IPS-NIHi11 (cell line): ENCODE data around the gene DTYMK.
"Not testable (repeated sequence)": the region's sequence is repeated elsewhere in the genome, so short reads cannot be mapped to it uniquely, and the experiment has no call there.

ENCODE experiments used
- DNase-seq: peaks from one replicate; pipeline ENCODE4 v3.0.0; 2012; ENCODE audit warnings: mixed read lengths, low spot score

DTYMK gene

DNA sequence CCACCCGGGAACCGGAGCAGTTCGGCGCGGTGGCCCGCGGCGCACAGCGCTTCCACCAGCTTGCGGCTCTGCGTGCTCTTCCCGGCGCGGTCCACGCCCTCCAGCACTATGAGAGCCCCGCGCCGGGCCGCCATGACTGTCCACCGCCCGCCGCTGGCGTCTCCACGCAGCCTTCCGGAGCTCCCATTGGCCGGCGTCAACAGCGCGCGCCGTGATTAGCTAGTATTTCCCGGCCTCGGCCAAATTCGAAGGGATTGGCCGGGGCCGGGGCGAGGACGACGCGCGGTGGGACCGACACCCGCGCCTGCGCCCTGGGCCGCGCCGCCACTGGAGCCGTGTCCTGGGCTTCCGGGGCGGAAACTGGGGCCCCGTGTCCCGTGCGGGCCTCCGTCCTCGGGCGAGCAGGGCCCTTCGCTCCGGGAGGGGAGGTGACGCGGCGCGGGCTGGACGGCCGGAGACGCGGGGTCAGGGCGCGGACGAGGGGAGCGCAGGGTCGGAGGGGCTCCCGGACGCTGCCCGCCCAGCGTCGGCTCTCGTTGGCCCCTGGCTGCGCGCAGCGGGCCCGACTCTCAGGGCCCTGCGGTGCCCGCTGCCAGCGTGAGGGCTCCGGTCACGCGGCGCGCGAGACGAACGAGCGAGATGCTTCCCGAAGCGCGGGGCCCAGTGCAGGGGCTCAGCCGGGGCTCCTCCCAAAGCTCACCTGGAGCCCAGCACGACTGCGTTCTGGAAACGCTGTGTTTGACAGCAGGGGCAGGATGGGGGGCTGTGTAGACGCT, at the start of gene DTYMK:
DTYMK (minus strand) TSS at position 166 of the 776 bp plus-strand sequence; CDS start at position 134, 32 bp downstream.
- DNase-seq, result peak; percentile 100

DNA sequence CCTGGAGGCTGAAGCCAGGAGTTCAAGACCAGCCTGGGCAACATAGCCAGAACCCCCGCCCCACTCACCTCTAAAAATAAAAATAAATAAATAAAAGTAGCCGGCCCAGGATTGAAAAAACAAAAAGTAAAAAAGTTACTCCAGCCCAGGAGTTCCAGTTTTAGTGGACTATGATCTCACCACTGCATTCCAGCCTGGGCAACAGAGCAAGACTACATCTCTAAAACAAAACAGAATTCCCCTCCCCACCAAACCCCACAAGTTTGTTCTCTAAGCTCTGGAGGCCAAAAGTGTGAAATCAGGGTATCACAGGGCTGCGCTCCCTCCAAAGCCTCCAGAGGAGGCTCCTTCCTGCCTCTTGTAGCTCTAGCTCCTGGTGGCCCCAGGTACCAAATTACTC, 49.5 kb upstream of the DTYMK start:
- no peak for DNase-seq

- DNase-seq, result peak; percentile 98
These were observed 48.0 kb upstream of the DTYMK start, which contains the start of gene D2HGDH for GRCh38 chr2:241734467-241735208. D2HGDH (plus strand) TSS chr2:241734630; CDS start chr2:241735225, 595 bp downstream.

- no peak for DNase-seq
These were observed 47.5 kb upstream of the DTYMK start for GRCh38 chr2:241734208-241734466.

DNA sequence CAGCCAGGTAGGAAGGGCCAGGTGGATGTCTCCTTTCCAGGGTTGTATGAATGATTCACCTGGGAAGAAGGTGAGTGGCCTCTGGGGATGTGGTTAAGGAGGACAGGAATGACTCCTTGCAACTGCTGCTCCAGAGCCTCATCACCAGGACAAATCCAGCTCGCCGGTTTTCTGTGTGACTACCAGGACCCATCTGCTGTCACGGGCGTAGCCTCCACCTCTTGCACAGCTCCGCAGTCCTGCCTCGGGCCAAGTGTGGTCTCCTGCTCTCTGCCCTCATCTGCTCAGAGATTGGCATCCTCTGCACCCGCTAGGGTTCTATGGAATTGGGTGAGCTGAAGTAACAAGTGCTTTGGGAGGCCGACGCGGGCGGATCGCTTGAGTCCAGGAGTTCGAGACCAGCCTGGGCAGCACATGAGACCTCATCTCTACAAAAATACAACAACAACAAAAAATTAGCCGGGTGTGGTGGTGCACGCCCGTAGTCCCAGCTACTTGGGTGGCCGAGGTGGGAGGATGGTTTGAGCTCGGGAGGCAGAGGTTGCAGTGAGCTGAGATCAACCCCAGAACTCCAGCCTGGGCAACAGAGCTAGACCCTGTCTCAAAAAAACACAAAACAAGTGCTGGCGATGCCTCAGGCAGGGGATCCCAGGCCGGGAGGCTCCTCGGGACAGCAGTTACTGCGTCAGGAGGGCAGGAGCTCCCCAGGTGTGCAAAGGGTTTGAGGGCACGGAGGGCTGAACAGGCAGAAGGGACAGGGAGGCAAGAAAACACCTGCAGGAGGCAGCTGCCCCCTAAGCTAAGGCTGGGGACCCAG, 47.0 kb upstream of the DTYMK start:
- DNase-seq, result no peak

- not testable (repeated sequence) for DNase-seq
These were observed 46.0 kb upstream of the DTYMK start for GRCh38 chr2:241732513-241733186.

DNA sequence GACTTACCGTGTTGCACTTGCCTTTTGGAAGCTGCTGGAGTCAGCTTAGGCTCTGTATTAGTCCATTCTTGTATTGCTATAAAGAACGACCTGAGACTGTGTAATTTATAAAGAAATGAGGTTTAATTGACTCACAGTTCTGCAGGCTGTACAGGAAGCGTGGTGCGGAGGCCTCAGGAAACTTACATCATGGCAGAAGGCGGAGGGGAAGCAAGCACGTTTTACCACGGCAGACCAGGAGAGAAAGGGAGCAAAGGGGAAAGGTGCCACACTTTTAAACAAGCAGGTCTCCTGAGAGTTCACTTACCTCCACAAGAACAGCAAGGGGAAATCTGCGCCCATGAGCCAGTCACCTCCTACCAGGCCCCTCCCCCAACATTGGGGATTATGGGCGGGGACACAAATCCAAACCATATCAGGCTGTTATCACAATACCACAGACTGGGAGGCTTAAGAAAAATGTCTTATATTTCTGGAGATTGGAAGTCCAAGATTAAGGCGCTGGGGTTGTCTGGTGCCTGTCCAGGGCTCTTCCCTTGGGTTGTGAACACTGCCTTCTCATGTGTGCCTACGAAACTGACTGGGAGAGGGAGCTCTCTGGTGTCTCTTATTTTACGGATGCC, 44.2 kb upstream of the DTYMK start:
- DNase-seq, result no peak

- no peak for DNase-seq
These were observed 43.3 kb upstream of the DTYMK start for GRCh38 chr2:241729868-241730267.

DNA sequence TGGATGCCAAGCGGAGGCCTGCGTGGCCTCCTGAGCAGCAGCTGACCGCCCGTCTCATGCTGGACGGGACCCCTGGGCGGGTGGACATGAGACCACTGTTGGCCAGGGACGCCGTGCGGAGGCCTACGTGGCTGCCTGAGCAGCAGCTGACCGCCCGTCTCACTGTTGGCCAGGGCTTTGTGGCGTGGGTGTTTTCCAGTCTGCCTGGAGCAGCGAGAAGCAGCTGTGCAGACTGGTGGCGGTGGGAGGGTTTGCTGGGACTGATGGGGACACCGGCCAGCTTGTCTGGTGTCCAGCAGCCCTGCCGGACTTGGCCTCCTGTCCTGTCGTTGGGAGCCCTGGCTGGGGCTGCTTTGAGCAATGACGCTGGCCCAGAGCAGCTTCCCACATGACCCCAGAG, 42.0 kb upstream of the DTYMK start:
- no peak for DNase-seq

DNA sequence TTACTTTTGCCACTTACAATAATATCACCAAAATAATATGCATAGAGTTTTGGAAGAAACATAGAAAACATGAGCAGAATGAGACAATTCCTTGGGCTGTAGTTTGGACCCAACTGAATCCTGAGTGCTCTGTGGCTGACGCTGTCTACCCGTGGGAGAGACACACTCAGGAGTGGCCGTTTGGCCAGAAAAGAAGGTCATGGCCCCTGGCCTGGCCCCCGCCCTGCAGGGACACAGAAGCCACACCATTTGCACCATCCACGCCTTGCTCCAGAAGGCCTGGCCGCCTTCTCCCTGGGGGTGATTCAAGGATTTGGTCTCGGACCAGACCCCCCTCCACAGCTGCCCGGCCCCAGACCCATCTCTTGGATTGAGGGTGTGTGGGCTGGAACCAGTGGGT, 41.4 kb upstream of the DTYMK start:
- DNase-seq, result no peak

- DNase-seq, result peak; percentile 6
These were observed 39.8 kb upstream of the DTYMK start for GRCh38 chr2:241726459-241726858.

DNA sequence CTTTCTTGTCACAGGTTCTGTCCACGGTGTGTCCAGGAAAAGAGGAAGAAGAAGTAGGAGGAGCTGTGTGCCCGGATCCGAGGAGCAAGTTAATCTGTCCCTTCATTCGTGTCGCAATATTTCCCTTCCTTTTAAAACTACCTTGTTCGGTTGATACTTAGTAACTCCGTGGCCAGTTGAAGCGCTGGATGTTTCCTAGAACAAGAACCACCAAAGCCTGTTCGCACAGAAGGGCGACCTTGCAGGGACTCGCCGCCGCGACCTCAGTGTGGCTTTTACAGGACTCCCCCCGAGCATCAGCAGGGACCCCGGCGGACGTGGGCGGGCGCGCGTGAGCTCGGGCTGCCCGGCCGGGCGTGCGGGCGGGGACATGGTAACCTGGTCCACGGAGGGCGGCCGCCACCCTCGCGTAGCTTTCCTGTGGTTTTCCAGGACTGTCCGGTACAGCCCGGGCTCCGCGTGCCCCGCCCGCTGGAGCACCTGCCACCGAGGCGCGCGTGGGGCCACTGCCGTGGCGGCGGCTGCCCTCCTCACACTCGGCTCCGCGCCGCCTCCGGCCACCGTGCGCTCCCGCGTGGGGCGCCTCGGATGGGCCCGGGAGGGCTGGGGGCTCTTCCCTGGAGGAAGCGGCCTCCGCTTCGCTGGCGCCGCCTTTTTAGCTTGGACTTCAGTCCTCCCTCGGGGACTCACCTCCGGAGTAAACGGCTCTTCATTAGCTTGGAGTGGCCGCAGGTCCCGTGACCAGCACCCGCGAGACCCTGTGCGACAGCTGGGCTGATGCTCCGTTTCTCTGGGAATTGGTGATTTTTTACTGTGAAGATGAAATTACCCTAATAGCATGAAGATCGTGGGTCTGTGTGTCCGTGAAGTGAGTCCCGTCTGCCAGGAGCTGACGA, 38.6 kb upstream of the DTYMK start:
- DNase-seq, result peak; percentile 23

DNA sequence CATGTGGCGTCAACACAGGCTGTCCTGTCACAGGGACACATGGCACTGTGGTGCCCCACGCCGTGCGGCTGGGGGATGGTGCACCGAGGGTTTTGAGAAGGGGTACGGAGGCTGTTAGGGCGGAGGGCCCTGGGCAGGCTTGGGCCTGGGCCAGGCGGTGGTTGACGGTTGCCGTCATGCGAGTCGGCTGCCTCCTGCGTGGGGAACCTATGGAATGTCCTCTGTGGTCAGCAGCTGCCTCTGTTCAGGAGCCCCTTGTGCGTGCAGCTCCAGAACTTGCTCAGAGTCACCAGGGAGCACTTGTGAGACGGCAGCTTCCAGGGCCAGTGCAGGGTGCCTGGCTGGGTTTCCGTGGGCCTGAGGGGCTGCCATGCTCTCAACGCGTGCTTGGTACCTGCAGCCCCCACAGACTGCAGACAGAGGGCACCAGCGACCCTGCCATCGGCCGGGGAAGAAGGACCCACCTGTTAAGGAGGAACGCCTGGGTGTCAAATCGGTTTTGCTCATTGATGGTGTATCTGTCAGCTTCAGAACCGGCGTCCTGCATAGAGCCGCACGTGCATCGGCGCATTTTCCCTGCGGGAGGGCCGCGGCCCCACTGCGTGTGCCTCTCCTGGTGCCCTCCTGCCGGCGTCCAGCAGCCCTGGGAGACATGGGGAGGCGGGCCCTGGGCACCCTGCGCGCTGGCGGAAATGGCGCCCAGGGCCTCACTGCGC, 37.8 kb upstream of the DTYMK start:
- peak; percentile 84 for DNase-seq

- DNase-seq, result peak; percentile 5
These were observed 36.4 kb upstream of the DTYMK start for GRCh38 chr2:241722896-241723454.

DNA sequence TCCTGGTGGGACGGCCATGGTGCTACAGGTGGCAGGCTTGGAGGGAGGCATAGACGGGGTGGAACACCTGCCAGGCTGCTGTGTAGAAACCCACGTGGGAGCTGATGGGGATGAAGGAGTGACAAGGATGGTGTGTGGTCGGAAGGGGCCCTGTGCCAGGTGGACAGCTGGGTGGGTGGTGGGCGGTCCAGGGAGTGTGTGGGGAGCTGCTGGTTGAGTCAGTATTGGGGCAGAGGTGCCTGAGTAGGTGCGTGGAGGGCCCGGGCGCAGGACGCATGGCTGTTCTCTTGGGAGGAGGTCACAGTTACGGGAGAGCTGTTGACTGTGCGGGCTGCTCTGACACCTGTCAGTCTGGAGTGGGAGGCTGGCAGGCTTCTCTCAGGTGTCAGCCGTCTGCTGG, 35.2 kb upstream of the DTYMK start:
- peak; percentile 7 for DNase-seq

- DNase-seq, result peak; percentile 11
These were observed 33.9 kb upstream of the DTYMK start for GRCh38 chr2:241720560-241720959.

GRCh38 chr2:241720099-241720498, 33.5 kb upstream of the DTYMK start:
- DNase-seq, result peak; percentile 6

DNA sequence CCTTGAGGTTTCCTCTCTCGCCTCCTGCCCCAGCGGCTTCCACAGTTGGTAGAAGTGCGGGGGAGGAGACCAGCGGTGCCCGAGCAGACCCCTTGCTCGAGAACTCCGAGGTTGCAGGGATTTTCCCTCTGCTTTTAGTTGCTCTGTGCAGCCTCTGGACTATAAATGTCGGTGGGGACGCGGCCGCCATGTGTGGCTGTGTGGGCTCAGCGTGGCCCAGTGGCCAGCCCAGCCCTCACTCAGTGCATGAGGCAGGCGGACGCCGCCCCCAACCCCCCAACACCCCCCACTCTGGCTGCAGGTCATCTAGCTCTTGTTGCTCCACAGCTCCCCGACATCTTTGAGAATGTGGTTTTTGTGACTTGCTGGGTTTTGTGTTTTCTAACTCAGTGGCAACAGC, 32.5 kb upstream of the DTYMK start:
- DNase-seq, result no peak

DNA sequence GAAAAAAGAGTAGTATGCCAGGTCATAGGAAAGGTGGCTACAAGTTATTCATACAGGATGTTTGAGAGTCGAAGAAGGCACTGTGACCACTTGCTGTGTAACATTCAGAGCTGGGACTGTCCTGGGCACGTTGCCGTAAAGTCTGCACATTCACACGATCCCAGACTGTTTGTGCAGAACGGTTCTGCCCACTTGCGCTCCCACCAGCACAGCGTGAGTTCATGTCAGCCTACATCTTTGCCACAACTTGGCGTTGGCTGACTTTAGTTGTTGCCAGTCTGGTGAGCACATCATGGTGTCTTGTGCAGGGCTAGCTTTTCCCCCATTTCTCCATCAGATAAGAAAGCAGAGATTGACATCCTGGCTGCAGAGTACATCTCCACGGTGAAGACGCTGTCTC, 22.3 kb upstream of the DTYMK start:
- no peak for DNase-seq

GRCh38 chr2:241706537-241706936, 19.9 kb upstream of the DTYMK start:
- no peak for DNase-seq
